GM19193 (cell line): ENCODE data around the gene TRMT61B.

ENCODE experiments used
- POLR2A ChIP-seq: IDR thresholded peaks from 4 replicates; pipeline ENCODE4 v1.6.1; 2011; ENCODE audit not compliant: insufficient read depth, insufficient read length; ENCODE audit errors: extremely low read depth

The TRMT61B gene

GRCh38 chr2:28894470-28895188 is 24.5 kb upstream of the TRMT61B start, which contains the start of gene WDR43:
Gene WDR43 (plus strand): TSS chr2:28894667. CDS start chr2:28894699, 32 bp downstream.
- peak; percentile 91 for TF ChIP-seq POLR2A

- TF ChIP-seq POLR2A = no peak
These were observed 23.4 kb upstream of the TRMT61B start for GRCh38 chr2:28893488-28893887.

GRCh38 chr2:28880193-28880592 is 10.1 kb upstream of the TRMT61B start:
- no peak for TF ChIP-seq POLR2A

DNA sequence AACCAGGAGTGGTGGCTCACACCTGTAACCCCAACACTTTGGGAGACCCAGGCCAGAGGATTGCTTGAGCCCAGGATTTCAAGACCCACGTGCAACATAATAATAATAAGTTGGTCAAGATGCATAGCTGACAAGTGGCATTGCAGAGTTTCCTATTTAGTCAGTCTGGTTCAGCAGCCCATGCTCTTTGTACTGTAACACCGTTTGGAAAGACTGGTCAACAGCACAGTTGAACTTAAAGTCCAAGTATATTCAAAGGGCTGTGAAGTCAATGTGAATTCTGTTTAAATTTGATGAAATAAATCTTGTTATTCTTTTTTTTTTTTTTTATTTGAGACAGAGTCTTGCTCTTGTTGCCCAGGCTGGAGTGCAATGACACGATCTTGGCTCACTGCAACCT is 1.5 kb upstream of the TRMT61B start:
- TF ChIP-seq POLR2A = no peak

DNA sequence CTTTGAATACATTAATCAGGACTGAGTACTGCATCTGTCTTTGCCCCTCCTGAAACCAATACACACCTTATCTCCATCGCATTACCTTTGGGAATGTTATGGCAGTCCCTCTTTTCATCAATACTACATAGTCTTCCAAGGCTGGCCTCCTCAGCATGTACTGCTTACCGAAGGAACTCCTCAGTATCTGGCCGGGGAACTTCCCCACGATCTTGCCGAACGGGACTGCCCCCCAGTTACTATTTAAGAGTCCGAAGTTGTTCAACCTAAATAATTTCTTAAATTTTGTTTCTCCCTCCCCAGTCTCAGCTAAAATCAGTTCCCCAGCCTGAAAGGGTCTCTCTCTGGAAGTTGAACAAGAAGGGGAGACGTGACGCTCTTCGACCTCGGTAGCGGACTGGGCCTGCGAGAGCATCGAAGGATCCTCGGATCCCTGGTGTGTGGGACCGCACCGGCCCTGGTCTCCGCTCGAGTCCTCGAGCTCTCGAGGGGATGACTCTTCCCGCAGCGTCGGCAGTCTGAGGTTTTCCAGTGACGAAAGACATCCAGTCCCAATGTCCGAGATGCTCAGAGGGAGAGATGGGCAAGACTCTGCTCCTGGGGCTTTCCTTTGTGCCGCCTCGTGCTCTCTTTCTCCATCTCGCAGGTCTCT is 489 bp downstream of the TRMT61B start:
- TF ChIP-seq POLR2A = no peak

DNA sequence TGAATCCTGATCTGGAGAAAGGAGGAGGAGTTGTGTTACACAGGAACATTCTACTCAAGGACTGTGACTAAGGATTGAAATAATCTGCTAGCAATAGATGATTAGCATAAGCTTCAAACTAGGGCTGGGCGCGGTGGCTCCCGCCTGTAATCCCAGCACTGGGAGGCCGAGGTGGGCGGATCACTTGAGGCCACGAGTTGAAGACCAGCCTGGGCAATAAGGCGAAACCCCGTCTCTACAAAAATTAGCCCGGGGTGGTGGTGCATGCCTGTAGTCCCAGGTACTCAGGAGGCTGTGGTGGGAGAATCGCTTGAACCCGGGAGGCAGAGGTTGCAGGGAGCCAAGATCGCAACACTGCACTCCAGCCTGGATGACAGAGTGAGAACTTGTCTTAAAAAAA is 1.5 kb downstream of the TRMT61B start:
- TF ChIP-seq POLR2A = no peak

- no peak for TF ChIP-seq POLR2A
These were observed 14.1 kb downstream of the TRMT61B start for GRCh38 chr2:28855977-28856376.

- TF ChIP-seq POLR2A = no peak
These were observed 14.9 kb downstream of the TRMT61B start for GRCh38 chr2:28855193-28855592.

GRCh38 chr2:28842042-28842441 is 28.1 kb downstream of the TRMT61B start:
- TF ChIP-seq POLR2A = no peak

- TF ChIP-seq POLR2A = no peak
These were observed 31.1 kb downstream of the TRMT61B start for GRCh38 chr2:28838971-28839370.

DNA sequence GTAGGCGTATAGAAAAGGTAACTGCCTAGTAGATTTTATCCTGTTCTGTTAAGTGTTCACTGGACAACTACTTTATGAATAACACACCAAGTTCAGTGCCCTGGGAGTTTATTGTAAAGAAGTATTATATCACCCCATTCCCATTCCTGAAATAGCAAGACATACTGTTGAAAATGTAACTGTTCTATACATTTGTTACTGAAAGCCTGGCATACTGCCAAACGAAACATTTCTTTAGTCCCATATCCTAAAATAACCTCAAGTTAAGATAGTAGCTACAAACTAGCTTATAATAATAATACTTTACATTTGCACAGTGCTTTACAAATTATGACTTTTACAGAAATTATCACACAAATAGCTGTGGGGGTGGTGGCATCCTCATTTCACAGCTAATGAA is 34.3 kb downstream of the TRMT61B start:
- TF ChIP-seq POLR2A = no peak

DNA sequence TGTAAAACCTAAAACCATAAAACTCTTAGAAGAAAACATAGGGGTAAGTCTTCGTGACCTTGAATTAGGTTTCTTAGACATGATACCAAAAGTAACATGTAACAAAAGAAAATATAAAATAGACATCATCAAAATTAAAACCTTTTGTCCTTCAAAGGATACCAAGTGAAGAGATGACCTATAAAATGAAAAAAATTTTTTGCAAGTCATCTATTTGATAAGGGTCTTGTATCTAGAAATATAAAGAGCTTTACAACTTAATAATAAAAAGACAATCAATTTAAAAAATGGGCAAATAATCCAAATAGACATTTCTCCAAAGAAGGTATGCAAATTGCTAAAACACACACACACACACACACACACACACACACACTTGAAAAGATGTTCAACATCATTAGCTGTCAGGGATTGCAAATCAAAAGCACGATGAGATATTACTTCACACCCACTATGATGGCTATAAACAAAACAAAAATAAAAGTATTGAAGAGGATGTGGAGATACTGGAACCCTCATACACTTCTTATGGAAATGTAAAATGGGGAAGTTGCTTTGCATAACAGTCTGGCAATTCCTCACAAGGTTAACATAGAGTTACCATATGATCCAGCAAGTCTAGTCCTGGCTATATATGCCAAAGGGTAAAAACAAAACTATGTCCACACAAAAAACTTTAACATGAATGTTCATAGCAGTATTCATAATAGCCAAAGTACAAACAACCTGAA is 36.2 kb downstream of the TRMT61B start:
- no peak for TF ChIP-seq POLR2A

GRCh38 chr2:28828382-28828781 is 41.7 kb downstream of the TRMT61B start:
- TF ChIP-seq POLR2A = no peak

DNA sequence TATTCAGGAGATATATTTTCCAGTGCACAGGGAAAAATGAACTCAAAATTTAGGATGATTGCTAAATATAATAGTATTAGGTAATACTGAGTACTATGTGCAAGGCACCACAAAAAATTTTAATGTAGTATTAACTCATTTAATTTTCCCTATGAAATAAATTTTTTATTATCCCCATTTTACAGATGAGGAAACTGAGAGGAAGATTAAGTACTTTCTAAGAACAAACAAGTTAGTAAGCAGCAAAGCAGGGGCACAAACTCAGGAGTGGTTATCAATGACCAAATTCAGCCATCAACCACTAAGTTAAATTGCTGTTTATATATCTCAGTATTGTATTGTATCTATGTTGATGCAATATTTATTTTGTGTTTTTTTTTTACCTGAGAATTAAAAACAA is 45.2 kb downstream of the TRMT61B start:
- TF ChIP-seq POLR2A = no peak

- no peak for TF ChIP-seq POLR2A
These were observed 45.9 kb downstream of the TRMT61B start for GRCh38 chr2:28824207-28824606.

GRCh38 chr2:28822036-28822435 is 48.1 kb downstream of the TRMT61B start:
- TF ChIP-seq POLR2A = no peak
